Activated naive CD8-positive, alpha-beta T cell treated with anti-CD3 and anti-CD28 coated beads for 36 hours (primary cell): ENCODE results near the gene PPP2R5D. TPM values are rescaled to one million over a fixed set of nuclear protein-coding genes. Genes with fewer than 3 reads are reported as not detected.
"Not testable (repeated sequence)": the region's sequence is repeated elsewhere in the genome, so short reads cannot be mapped to it uniquely, and the experiment has no call there.

Experiments used
- DNase-seq: peaks from one replicate; pipeline ENCODE4 v3.0.0; 2021
- H3K27ac Mint-ChIP-seq: one replicate; pipeline ENCODE4 v1.8.0; 2022; ENCODE audit warnings: mild to moderate bottlenecking, moderate library complexity, mixed read lengths
- H3K27me3 Mint-ChIP-seq: one replicate; pipeline ENCODE4 v1.8.0; 2022; ENCODE audit warnings: mild to moderate bottlenecking, mixed read lengths
- H3K36me3 Mint-ChIP-seq: one replicate; pipeline ENCODE4 v1.8.0; 2021; ENCODE audit warnings: mild to moderate bottlenecking, mixed read lengths
- H3K4me1 Mint-ChIP-seq: one replicate; pipeline ENCODE4 v1.8.0; 2021; ENCODE audit warnings: mixed read lengths
- H3K4me3 Mint-ChIP-seq: one replicate; pipeline ENCODE4 v1.8.0; 2022; ENCODE audit warnings: mild to moderate bottlenecking, moderate library complexity, mixed read lengths
- H3K9me3 Mint-ChIP-seq: one replicate; pipeline ENCODE4 v1.8.0; 2022; ENCODE audit warnings: mixed read lengths
- total RNA-seq, 2 experiments: library from RNA; stranded (reverse); gene quantifications; one replicate each; pipeline ENCODE4 v1.2.3, GENCODE V29; 2021

PPP2R5D gene
- total RNA-seq, 2 experiments from 2014 or later: 43.0 to 43.4 TPM

DNA sequence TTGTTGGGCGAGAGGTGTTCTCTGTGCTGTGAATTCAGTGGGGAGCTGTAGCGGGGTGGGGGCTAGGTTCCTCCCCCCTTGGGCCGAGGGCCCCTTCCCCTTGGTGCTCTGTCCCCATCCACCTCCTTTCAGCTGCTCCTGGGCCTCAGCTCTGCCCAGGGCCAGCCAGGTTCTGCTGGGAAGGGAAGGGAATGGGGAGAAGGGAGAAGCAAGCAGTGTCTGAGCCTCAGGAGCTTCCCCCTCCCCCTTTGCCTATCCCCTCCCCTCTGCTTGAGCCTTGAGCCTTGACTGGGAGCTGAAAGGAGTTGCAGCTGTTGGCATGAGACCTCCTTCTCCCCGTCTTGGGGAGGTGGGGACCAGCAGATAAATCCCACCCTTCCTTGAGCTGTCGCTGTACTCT lies 36.5 kb downstream of the PPP2R5D start:
- DNase-seq: no peak
- no peaks in the 10 kb centered on the region for H3K9me3 Mint-ChIP-seq
- peak overlapping the region; percentile 78 for H3K4me3 Mint-ChIP-seq
- H3K27me3 Mint-ChIP-seq: no peaks in the 10 kb centered on the region
- peaks cover 21% of the 10 kb centered on the region for H3K4me1 Mint-ChIP-seq
- H3K27ac Mint-ChIP-seq: peak overlapping the region; percentile 76
- H3K36me3 Mint-ChIP-seq: peaks cover 26% of the 10 kb centered on the region

GRCh38 chr6:43021270-43022047 lies 37.1 kb downstream of the PPP2R5D start, which contains the start of gene RRP36:
RRP36 (plus strand) TSS chr6:43021623; CDS start chr6:43021655, 32 bp downstream.
- no peaks in the 10 kb centered on the region for H3K27me3 Mint-ChIP-seq
- H3K9me3 Mint-ChIP-seq: no peaks in the 10 kb centered on the region
- H3K36me3 Mint-ChIP-seq: peaks cover 28% of the 10 kb centered on the region
- H3K4me3 Mint-ChIP-seq: peak within 1 kb of the TSS; percentile 98
- DNase-seq: peak; percentile 76
- H3K4me1 Mint-ChIP-seq: peaks cover 17% of the 10 kb centered on the region
- H3K27ac Mint-ChIP-seq: peak within 1 kb of the TSS; percentile 96

- peaks cover 26% of the 10 kb centered on the region for H3K36me3 Mint-ChIP-seq
- DNase-seq: no peak
- H3K27ac Mint-ChIP-seq: peak overlapping the region; percentile 61
- H3K4me3 Mint-ChIP-seq: no peak overlapping the region
- peaks cover 17% of the 10 kb centered on the region for H3K4me1 Mint-ChIP-seq
- H3K9me3 Mint-ChIP-seq: no peaks in the 10 kb centered on the region
- no peaks in the 10 kb centered on the region for H3K27me3 Mint-ChIP-seq
Observed at GRCh38 chr6:43024436-43024835, 40.1 kb downstream of the PPP2R5D start.

DNA sequence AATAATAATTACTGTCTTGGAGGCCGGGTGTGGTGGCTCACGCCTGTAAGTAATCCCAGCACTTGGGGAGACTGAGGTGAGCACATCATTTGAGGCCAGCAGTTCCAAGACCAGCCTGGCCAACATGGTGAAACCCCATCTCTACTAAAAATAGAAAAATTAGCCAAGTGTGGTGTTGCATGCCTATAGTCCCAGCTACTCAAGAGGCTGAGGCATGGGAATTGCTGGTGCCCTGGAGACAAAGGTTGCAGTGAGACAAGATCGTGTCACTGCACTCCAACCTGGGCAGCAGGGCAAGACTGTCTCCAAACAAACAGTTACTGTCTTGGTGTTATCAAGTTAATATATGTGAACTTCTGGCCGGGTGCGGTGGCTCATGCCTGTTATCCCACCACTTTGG lies 42.0 kb downstream of the PPP2R5D start:
- Mint-ChIP-seq H3K27me3 (no peaks in the 10 kb centered on the region), H3K9me3 (no peaks in the 10 kb centered on the region), H3K36me3 (peaks cover 27% of the 10 kb centered on the region), H3K4me3 (no peak overlapping the region), H3K4me1 (peaks cover 8% of the 10 kb centered on the region), H3K27ac (peak overlapping the region; percentile 38)
- DNase-seq: no peak

DNA sequence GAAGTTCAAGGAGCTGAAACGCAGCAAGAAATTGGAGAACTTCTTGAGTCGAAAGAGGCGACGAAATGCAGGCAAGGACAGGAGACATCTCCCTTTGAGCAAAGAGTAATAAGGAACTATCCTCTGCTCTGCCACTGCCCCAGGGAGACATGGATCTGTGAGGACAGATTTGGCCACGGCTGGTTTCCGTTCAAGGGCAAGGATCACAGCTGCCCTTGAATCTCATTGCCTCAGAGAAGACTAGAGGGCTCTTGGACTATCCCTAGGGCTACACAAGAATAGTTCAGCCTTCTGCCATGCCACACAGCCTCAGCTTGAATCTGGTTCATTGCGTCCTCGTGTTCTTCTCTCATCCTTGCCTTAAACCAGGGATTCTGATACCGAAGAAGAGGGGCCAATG lies 44.8 kb downstream of the PPP2R5D start:
- Mint-ChIP-seq H3K27me3 (no peaks in the 10 kb centered on the region), H3K9me3 (no peaks in the 10 kb centered on the region), H3K27ac (no peak overlapping the region), H3K4me1 (peaks cover 15% of the 10 kb centered on the region), H3K36me3 (peaks cover 24% of the 10 kb centered on the region), H3K4me3 (no peak overlapping the region)
- no peak for DNase-seq

DNA sequence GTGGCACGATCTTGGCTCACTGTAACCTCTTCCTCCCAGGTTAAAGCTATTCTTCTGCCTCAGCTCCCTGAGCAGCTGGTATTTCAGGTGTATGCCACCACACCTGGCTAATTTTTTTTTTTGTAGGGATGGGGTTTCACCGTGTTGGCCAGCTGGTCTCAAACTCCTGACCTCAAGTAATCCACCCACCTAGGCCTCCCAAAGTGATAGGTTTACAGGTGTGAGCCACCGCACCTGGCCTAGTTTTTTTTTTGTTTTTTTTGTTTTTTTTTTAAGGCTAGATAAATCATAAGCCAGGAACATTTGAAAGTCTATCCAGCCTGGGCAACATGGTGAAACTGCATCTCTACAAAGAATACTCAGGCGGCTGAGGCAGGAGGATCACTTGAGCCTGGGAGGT lies 48.0 kb downstream of the PPP2R5D start:
- H3K27ac Mint-ChIP-seq: no peak overlapping the region
- no peaks in the 10 kb centered on the region for H3K9me3 Mint-ChIP-seq
- H3K4me1 Mint-ChIP-seq: peaks cover 10% of the 10 kb centered on the region
- H3K27me3 Mint-ChIP-seq: no peaks in the 10 kb centered on the region
- H3K36me3 Mint-ChIP-seq: peaks cover 14% of the 10 kb centered on the region
- H3K4me3 Mint-ChIP-seq: no peak overlapping the region
- no peak for DNase-seq

DNA sequence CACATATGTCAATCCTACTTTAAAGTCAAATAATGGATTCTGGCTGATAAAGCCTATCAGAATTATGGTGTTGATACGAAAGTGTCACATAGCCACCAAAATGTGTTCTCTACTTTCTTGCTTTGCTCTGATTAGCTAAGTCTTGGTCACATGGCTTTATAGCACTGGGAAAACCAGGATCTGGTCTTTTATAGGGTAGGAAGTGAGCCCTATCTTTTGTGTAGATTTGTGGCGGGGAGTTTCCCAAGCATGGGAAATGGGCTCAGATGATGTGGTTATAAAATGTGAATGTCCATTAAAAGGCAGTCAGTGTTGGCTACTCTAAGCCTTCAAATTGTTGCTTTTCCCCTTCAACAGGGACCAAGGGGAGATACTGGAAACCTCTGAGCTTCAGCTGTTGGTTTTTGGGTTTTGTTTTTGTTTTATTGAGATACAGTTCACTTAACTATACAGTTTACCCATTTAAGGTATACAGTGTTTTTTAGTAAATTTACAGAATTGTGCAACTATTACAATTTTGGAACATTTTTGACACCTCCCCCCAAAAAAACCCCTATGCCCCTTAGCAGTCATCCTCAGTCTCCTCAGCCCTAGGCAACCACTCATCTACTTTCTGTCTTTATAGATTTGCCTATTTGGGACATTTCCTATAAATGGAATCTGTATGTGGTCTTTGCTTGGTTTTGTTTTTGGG lies 49.3 kb downstream of the PPP2R5D start:
- DNase-seq: no peak
- Mint-ChIP-seq H3K9me3 (no peaks in the 10 kb centered on the region), H3K27me3 (no peaks in the 10 kb centered on the region), H3K27ac (no peak overlapping the region), H3K4me1 (peaks cover 10% of the 10 kb centered on the region), H3K36me3 (peaks cover 16% of the 10 kb centered on the region), H3K4me3 (no peak overlapping the region)

DNA sequence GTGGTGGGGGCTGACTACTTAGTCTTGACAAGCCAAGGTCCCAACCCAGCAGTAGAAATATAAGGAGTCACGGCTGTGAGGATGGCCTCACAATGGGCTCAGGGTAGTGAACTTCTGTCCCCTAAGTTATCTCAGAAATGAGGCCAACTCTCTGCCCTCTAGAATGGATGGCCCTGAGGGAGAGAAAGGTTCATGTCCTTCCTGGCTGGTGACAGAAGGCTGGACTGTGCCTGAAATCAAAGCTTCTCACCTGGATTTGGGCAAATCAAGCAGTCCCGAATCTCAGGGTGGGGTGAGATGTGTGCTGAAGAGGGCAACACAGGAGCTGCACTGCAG lies 49.8 kb downstream of the PPP2R5D start:
- Mint-ChIP-seq H3K36me3 (peaks cover 16% of the 10 kb centered on the region), H3K4me3 (no peak overlapping the region), H3K27me3 (no peaks in the 10 kb centered on the region), H3K4me1 (peaks cover 10% of the 10 kb centered on the region), H3K9me3 (no peaks in the 10 kb centered on the region), H3K27ac (no peak overlapping the region)
- no peak for DNase-seq

DNA sequence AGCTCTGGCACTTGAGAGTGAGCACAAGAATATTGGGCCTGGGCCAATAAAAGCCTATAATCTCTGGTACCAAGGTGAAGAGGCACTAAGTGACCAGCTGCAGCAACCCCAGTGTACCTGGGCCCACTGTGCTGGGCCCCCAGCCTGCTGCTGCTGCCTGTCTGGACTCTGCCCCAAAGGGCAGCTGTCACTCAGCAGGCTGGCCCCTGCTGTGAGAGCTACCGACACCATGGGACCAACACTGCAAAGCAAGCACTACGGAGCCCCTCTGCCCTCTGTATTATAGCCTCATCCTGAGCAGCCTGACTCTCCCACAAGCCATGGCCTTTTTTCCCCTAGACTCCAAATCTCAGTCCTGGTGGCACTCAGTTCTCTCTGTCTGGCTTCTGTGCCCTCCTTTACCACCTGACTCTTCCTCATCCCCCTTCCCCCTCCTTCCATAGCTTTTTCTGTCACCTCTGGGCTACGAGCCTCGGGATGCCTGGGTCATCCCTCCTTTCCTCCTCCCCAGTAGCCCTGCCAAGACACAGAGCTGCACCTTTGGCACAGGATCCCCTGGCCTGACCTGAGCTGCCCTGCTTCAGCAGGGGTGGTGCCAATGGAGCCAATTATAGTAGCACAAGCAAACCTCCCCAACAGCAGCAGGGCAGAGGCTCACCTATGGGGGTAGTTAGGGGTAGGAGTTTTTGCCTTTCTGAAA lies 51.3 kb downstream of the PPP2R5D start:
- Mint-ChIP-seq H3K4me3 (no peak overlapping the region), H3K36me3 (peaks cover 8% of the 10 kb centered on the region), H3K9me3 (no peaks in the 10 kb centered on the region), H3K4me1 (peaks cover 10% of the 10 kb centered on the region), H3K27ac (peak overlapping the region; percentile 62), H3K27me3 (no peaks in the 10 kb centered on the region)
- DNase-seq: no peak

DNA sequence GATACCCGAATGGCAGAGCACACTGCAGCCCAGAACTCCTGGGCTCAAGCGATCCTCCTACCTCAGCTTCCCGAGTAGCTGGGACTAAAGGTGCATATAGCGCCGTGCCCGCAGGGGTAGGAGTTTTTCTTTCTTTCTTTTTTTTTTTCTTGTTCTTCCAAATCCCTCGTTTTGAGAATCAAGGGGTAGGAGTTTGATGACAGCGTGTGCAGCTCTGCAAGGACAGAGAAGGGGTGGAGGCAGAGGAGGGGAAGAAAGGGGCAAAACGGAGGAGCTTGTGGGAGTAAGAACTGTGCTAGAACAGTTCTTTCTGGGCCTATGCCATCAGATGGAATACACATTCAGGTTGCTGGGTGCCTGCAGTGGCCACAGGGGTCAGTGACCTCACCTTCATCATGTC lies 52.3 kb downstream of the PPP2R5D start:
- Mint-ChIP-seq H3K27ac (no peak overlapping the region), H3K9me3 (no peaks in the 10 kb centered on the region), H3K4me1 (peaks cover 8% of the 10 kb centered on the region), H3K36me3 (peaks cover 8% of the 10 kb centered on the region), H3K27me3 (no peaks in the 10 kb centered on the region), H3K4me3 (no peak overlapping the region)
- no peak for DNase-seq

DNA sequence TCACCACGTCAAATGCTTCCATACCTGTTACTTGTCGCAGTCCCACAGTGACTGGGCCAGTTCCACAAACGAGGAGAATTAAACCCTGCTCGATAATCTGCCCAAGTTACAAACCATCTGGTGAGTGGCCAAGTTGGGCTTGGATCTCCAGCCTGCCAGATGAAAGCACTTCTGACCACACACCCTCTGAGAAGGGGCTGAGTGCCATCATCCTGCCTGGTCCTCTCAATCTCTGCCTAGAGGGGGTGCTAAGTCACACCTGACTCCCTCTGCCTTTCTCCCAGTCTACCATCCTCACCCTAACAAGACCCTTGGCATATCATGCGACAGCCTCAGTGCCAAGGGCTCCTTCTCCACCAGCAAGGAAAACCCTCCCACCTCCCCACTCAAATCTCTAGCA lies 52.8 kb downstream of the PPP2R5D start:
- H3K36me3 Mint-ChIP-seq: peaks cover 5% of the 10 kb centered on the region
- H3K9me3 Mint-ChIP-seq: no peaks in the 10 kb centered on the region
- no peak for DNase-seq
- H3K27me3 Mint-ChIP-seq: no peaks in the 10 kb centered on the region
- H3K4me1 Mint-ChIP-seq: peaks cover 5% of the 10 kb centered on the region
- H3K27ac Mint-ChIP-seq: peak overlapping the region; percentile 44
- H3K4me3 Mint-ChIP-seq: no peak overlapping the region

DNA sequence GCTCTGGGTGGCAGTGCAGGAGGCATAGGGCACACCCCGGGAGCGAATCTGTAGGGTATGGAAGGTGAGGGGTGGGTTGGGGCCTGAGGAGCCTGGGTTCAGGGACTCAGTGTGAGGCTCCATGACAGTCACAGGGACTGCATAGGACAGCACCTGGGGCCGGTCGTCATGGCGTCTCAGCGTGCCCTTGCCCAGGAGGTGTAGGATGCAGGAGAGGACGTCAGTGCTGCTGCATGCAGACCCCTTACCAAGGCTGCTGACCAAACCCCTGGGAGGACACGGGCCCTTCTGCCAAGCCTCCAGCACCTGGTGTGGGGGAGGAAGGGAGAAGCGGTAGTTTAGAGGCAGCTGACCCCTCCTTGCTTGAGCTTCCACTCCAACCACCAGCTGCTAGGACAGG lies 53.3 kb downstream of the PPP2R5D start:
- Mint-ChIP-seq H3K4me1 (peaks cover 5% of the 10 kb centered on the region), H3K27me3 (no peaks in the 10 kb centered on the region), H3K9me3 (no peaks in the 10 kb centered on the region), H3K36me3 (peaks cover 5% of the 10 kb centered on the region), H3K4me3 (no peak overlapping the region), H3K27ac (no peak overlapping the region)
- DNase-seq: no peak

DNA sequence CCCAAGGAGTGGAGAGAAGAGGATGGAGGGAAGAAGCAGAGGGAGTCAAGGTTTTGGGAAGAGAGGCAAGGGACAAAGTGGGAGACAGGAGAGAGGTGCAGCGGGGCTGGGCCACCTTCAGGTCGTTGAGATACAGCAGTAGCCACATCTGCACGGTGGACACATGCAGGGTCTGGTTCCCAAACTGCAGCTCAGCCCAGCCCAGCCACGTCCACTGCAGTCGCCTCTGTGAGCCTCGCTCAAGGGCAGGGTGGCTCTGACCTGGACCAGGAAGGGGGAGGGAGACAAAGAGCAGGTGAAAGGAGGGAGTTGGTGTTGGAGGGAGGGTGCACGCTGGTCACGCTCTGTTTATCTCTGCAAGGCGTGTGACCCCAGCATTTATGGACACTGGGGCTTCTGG lies 54.4 kb downstream of the PPP2R5D start:
- Mint-ChIP-seq H3K27me3 (no peaks in the 10 kb centered on the region), H3K4me1 (no peaks in the 10 kb centered on the region), H3K9me3 (no peaks in the 10 kb centered on the region), H3K4me3 (no peak overlapping the region), H3K36me3 (peaks cover 5% of the 10 kb centered on the region), H3K27ac (no peak overlapping the region)
- no peak for DNase-seq

DNA sequence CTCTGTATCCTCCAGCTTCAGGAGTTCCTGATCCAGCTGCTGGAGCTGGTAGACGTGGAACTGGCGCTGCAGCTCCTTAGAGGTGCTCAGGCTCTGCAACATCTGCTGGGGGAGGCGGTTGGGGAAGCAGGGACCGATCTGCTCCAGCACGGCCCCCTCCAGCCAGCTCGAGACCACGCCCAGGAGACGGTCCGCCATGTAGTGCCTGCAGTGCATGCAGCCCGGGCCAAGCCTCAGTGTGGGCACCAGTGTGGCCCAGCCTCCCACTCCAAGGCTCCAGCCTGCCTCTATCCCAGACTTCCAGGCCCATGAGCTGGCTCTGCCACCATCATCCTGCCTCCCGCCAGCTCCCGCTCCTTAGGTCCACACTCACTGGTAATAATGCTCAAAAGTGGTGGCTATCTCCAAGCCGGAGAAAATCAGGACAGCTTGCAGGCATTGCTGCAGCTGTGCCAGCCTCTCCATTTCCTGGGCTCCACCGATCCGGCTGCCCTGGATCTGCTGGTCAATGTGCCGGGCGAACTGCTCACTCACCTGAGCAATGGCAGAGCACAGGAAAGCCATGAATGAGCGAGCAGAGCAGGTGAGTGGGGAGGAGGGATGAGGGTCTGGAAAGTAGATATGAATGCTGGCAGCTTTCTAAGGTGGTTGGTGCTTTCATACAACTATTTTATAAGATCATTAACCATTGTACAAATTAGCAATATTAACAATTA lies 56.3 kb downstream of the PPP2R5D start:
- H3K4me1 Mint-ChIP-seq: no peaks in the 10 kb centered on the region
- no peaks in the 10 kb centered on the region for H3K27me3 Mint-ChIP-seq
- no peak for DNase-seq
- H3K36me3 Mint-ChIP-seq: peaks cover 5% of the 10 kb centered on the region
- no peak overlapping the region for H3K4me3 Mint-ChIP-seq
- H3K27ac Mint-ChIP-seq: no peak overlapping the region
- H3K9me3 Mint-ChIP-seq: no peaks in the 10 kb centered on the region

DNA sequence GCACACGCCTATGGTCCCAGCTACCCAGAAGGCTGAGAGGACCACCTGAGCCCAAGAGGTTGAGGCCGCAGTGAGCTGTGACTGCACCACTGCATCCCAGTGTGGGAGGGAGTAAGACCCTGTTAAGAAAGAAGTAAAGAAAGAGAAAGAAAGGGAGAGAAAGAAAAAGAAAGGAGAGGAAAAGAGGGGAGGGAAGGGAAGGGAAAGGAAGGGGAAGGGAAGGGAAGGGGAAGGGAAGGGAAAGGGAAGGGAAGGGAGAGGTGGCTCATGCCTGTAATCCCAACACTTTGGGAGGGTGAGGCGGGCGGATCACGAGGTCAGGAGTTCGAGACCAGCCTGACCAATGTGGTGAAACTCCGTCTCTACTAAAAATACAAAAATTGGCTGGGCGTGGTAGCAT lies 57.1 kb downstream of the PPP2R5D start:
- H3K4me1 Mint-ChIP-seq, H3K9me3 Mint-ChIP-seq, H3K4me3 Mint-ChIP-seq, H3K36me3 Mint-ChIP-seq, H3K27ac Mint-ChIP-seq, DNase-seq, H3K27me3 Mint-ChIP-seq: not testable (repeated sequence)
